KMS-11 (cell line): Measurements from ENCODE around the gene TMEM247.

Source experiments
- H2AFZ ChIP-seq: fragments of 200-600 bp; sonication (generic); 2 replicates; pipeline ENCODE4 v1.6.1; 2016; ENCODE audit warnings: antibody characterized with exemption, mixed run types, low read depth
- H3K27ac ChIP-seq: fragments of 200-600 bp; sonication (generic); 2 replicates; pipeline ENCODE4 v1.6.1; 2016; ENCODE audit warnings: mild to moderate bottlenecking, mixed run types
- H3K27me3 ChIP-seq: fragments of 200-600 bp; sonication (generic); 2 replicates; pipeline ENCODE4 v1.6.1; 2017; ENCODE audit warnings: mild to moderate bottlenecking, low read depth, mixed run types, moderate library complexity; ENCODE audit not compliant: insufficient read depth
- H3K36me3 ChIP-seq: fragments of 200-600 bp; sonication (generic); 2 replicates; pipeline ENCODE4 v1.6.1; 2017; ENCODE audit warnings: mild to moderate bottlenecking, mixed run types; ENCODE audit not compliant: insufficient read depth
- H3K4me1 ChIP-seq: fragments of 200-600 bp; sonication (generic); 2 replicates; pipeline ENCODE4 v1.6.1; 2016; ENCODE audit warnings: mild to moderate bottlenecking, low read depth, mixed run types; ENCODE audit not compliant: poor library complexity, severe bottlenecking
- H3K4me2 ChIP-seq: fragments of 200-600 bp; sonication (generic); 2 replicates; pipeline ENCODE4 v1.7.0; 2016; ENCODE audit warnings: mild to moderate bottlenecking, mixed run types
- H3K4me3 ChIP-seq: fragments of 200-600 bp; sonication (generic); IDR thresholded peaks from 2 replicates; pipeline ENCODE4 v1.6.1; 2017; ENCODE audit warnings: low read depth, low read length, mixed read lengths; ENCODE audit not compliant: insufficient read depth
- H3K79me2 ChIP-seq: fragments of 200-600 bp; sonication (generic); 2 replicates; pipeline ENCODE4 v1.6.1; 2016; ENCODE audit warnings: low read depth, mixed run types; ENCODE audit not compliant: insufficient read depth
- H3K9ac ChIP-seq: fragments of 200-600 bp; sonication (generic); 2 replicates; pipeline ENCODE4 v1.6.1; 2016; ENCODE audit warnings: mild to moderate bottlenecking, mixed run types
- H4K20me1 ChIP-seq: fragments of 200-600 bp; sonication (generic); 2 replicates; pipeline ENCODE4 v1.6.1; 2016; ENCODE audit warnings: mild to moderate bottlenecking, mixed run types; ENCODE audit not compliant: insufficient read depth
- TF ChIP-seq, protein P1 (sequence below): fragments of 200-600 bp; sonication (generic); conservative IDR thresholded peaks from 2 replicates; pipeline ENCODE4 v1.6.1; 2017; ENCODE audit warnings: low read depth, mild to moderate bottlenecking, antibody characterized with exemption, low read length, moderate library complexity, mixed read lengths

The TMEM247 gene

DNA sequence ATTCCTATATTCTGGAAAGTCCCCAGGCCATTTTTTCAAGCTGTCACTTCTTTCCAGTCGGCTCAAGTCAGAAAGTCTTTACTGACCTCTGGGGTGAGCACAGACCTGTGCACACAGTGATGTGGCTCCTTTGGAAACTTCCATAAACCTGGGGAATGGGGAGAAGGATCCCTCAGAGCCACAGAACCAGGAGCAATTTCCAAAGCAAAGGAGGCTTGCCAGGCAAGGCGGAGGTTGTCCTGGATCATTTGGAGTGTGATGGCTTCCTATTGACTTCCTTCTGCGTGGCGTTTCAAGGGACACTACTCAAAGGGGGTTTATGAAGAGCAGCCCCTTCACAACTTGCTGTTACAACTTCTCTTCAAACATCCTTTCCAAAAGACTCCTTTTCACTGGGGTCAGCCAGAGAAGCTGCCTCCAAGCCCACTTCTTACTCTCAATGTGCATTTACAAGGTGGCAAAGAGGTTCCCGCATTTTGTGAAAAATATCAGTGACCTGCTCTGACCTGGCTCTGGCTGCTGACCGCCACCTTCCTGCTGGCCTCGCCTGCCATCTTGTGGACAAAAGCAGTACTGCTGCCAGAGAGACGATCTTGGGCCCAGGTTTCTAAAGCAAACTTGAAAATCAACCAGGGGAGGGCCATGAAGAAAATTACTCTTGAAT lies 18.2 kb upstream of the TMEM247 start:
- Histone ChIP-seq H3K4me1 (peaks cover 5% of the 10 kb centered on the region), H3K4me2 (no peak overlapping the region)

DNA sequence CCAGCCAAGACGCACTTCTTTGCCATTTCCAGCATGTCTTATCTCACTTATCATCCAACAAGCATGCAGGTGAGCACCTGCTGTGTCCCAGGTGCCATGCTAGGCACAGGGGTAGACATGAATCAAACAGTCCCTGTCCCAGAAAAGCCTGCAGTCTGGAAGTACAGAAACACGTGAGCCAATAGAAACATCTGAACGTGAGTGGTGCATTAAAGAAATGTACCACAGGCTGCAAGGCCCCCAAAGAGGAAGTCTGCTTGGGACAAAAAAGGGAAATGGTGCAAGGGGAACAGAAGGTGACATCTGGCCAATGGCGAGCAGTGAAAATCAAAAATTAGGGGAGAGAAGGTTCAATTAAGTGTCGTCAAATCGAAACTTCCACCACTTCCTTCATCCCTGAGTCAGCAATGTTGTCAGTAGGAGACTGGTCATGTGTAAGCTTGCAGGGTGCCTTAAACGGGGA lies 17.6 kb upstream of the TMEM247 start:
- no peaks in the 10 kb centered on the region for H4K20me1 ChIP-seq
- TF ChIP-seq, protein P1, sequence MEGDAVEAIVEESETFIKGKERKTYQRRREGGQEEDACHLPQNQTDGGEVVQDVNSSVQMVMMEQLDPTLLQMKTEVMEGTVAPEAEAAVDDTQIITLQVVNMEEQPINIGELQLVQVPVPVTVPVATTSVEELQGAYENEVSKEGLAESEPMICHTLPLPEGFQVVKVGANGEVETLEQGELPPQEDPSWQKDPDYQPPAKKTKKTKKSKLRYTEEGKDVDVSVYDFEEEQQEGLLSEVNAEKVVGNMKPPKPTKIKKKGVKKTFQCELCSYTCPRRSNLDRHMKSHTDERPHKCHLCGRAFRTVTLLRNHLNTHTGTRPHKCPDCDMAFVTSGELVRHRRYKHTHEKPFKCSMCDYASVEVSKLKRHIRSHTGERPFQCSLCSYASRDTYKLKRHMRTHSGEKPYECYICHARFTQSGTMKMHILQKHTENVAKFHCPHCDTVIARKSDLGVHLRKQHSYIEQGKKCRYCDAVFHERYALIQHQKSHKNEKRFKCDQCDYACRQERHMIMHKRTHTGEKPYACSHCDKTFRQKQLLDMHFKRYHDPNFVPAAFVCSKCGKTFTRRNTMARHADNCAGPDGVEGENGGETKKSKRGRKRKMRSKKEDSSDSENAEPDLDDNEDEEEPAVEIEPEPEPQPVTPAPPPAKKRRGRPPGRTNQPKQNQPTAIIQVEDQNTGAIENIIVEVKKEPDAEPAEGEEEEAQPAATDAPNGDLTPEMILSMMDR = 0 out of 2 replicates have a peak, but pooled peaks have one; percentile 43
- H2AFZ ChIP-seq = no peak overlapping the region
- H3K4me3 ChIP-seq = no peak overlapping the region
- H3K36me3 ChIP-seq = no peaks in the 10 kb centered on the region
- no peak overlapping the region for H3K4me2 ChIP-seq
- peaks cover 5% of the 10 kb centered on the region for H3K4me1 ChIP-seq
- H3K27ac ChIP-seq = no peak overlapping the region
- H3K9ac ChIP-seq = no peak overlapping the region
- no peaks in the 10 kb centered on the region for H3K79me2 ChIP-seq
- H3K27me3 ChIP-seq = no peaks in the 10 kb centered on the region

More for the DNA sequence above, 18.2 kb upstream of the TMEM247 start:
- Histone ChIP-seq H2AFZ (no peak overlapping the region), H3K4me3 (no peak overlapping the region), H4K20me1 (no peaks in the 10 kb centered on the region), H3K27ac (no peak overlapping the region), H3K27me3 (no peaks in the 10 kb centered on the region), H3K79me2 (no peaks in the 10 kb centered on the region), H3K9ac (no peak overlapping the region), H3K36me3 (no peaks in the 10 kb centered on the region)
- TF ChIP-seq, protein P1 = peak; percentile 99

DNA sequence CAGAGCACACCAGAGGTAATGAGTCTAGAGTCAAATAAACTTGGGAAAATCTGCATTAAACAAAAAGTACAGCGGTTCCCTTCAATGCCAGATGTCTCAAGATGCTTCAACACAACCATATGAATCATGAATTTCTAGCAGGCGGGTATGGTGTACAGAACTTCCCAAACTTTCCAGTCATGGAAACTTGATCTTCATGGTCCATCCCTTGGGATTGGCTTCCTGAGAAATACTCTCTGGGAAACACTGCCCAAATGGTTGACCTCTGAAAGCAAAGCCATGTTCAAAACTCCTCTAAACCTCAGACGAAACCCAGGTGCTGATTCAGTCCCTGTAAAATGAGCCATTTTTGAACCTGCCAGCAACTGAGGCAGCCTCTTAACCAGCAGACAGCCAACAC lies 16.4 kb upstream of the TMEM247 start:
- TF ChIP-seq, protein P1 = no peak

DNA sequence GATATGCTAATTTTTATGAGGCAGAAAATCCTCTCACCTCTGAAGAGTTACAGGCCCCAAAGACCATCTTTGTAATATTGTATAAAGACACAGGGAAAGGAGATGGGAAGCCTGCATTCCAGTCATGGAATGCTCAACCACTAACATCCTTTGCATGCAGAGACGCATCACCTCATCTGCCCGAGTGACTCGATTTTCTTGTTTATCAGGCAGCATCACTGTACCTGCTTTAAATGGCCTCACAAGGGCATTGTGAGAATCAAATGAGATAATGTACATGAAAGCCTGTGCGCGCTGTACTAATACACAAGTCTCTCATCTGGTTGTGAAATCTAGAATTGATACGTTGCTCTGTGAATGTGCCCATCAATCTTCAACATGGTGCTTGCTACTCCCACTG lies 10.2 kb upstream of the TMEM247 start:
- no peak overlapping the region for H3K4me2 ChIP-seq
- no peak overlapping the region for H3K27ac ChIP-seq
- H2AFZ ChIP-seq = no peak overlapping the region
- no peak overlapping the region for H3K4me3 ChIP-seq
- no peaks in the 10 kb centered on the region for H3K4me1 ChIP-seq
- H4K20me1 ChIP-seq = no peaks in the 10 kb centered on the region
- H3K9ac ChIP-seq = no peak overlapping the region
- no peaks in the 10 kb centered on the region for H3K27me3 ChIP-seq
- no peaks in the 10 kb centered on the region for H3K36me3 ChIP-seq
- H3K79me2 ChIP-seq = no peaks in the 10 kb centered on the region
- TF ChIP-seq, protein P1 = no peak

More for the DNA sequence above, 16.4 kb upstream of the TMEM247 start:
- Histone ChIP-seq H2AFZ (no peak overlapping the region), H4K20me1 (no peaks in the 10 kb centered on the region), H3K4me2 (no peak overlapping the region), H3K79me2 (no peaks in the 10 kb centered on the region), H3K36me3 (no peaks in the 10 kb centered on the region), H3K4me3 (no peak overlapping the region), H3K4me1 (peaks cover 5% of the 10 kb centered on the region), H3K27me3 (no peaks in the 10 kb centered on the region), H3K27ac (no peak overlapping the region), H3K9ac (no peak overlapping the region)
